Skeletal muscle satellite cell (primary cell): Measurements from ENCODE around the gene RBBP5.

Experiments used
- H3K27me3 ChIP-seq: 2 replicates; pipeline ENCODE4 v1.7.0; 2013; ENCODE audit warnings: low read length; ENCODE audit not compliant: control insufficient read depth, insufficient read depth
- H3K36me3 ChIP-seq: 2 replicates; pipeline ENCODE4 v1.7.0; 2013; ENCODE audit warnings: mild to moderate bottlenecking, control low read depth, low read length; ENCODE audit not compliant: insufficient read depth
- H3K4me1 ChIP-seq: 2 replicates; pipeline ENCODE4 v1.7.0; 2013; ENCODE audit warnings: low read length; ENCODE audit not compliant: control insufficient read depth, insufficient read depth
- H3K4me2 ChIP-seq: 2 replicates; pipeline ENCODE4 v1.7.0; 2013; ENCODE audit warnings: mild to moderate bottlenecking, low read length
- H3K4me3 ChIP-seq: 2 replicates; pipeline ENCODE4 v1.7.0; 2013; ENCODE audit warnings: low read length
- H3K9ac ChIP-seq: 2 replicates; pipeline ENCODE4 v1.7.0; 2013; ENCODE audit warnings: mild to moderate bottlenecking, low read depth, low read length, moderate library complexity
- H3K9me3 ChIP-seq: replicated peaks from 2 replicates; pipeline ENCODE4 v1.7.0; 2013; ENCODE audit warnings: mild to moderate bottlenecking, control low read depth, low read length

Gene RBBP5

GRCh38 chr1:205064301-205064700 is 57.5 kb downstream of the RBBP5 start:
- Histone ChIP-seq H3K9ac (no peak overlapping the region), H3K4me2 (no peak overlapping the region), H3K4me1 (no peaks in the 10 kb centered on the region), H3K27me3 (peaks cover 12% of the 10 kb centered on the region), H3K9me3 (no peaks in the 10 kb centered on the region), H3K4me3 (no peak overlapping the region), H3K36me3 (no peaks in the 10 kb centered on the region)

DNA sequence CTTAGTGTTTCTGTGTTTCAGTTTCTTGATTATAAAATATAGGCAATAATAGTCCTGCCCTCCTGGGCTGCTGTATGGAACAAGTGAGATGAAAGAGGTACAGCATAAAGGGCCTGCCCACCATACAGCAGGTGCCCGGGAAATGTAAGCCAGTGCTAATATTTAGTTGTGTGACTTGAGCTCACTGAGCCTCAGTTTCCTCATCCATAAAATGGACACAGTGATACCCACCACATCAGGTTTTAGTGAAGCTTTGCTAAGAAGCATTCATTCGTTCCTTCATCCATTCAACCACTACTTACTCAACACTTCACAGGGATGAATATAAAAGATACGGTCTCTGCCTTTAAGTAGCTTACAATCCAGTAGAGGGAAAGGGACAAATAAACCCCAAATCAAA is 58.9 kb downstream of the RBBP5 start:
- no peak overlapping the region for H3K4me3 ChIP-seq
- no peaks in the 10 kb centered on the region for H3K4me1 ChIP-seq
- no peaks in the 10 kb centered on the region for H3K36me3 ChIP-seq
- H3K27me3 ChIP-seq: peaks cover 17% of the 10 kb centered on the region
- H3K4me2 ChIP-seq: no peak overlapping the region
- H3K9ac ChIP-seq: no peak overlapping the region
- no peaks in the 10 kb centered on the region for H3K9me3 ChIP-seq

- no peak overlapping the region for H3K9ac ChIP-seq
- peaks cover 17% of the 10 kb centered on the region for H3K27me3 ChIP-seq
- H3K4me3 ChIP-seq: no peak overlapping the region
These were observed 59.5 kb downstream of the RBBP5 start for GRCh38 chr1:205062319-205062718.

GRCh38 chr1:205061665-205062069 is 60.1 kb downstream of the RBBP5 start:
- H3K27me3 ChIP-seq: peaks cover 17% of the 10 kb centered on the region
- no peak overlapping the region for H3K9ac ChIP-seq
- no peak overlapping the region for H3K4me2 ChIP-seq
- H3K4me3 ChIP-seq: no peak overlapping the region
- H3K9me3 ChIP-seq: no peaks in the 10 kb centered on the region
- H3K36me3 ChIP-seq: no peaks in the 10 kb centered on the region
- no peaks in the 10 kb centered on the region for H3K4me1 ChIP-seq

More at GRCh38 chr1:205062319-205062718, 59.5 kb downstream of the RBBP5 start:
- Histone ChIP-seq H3K9me3 (no peaks in the 10 kb centered on the region), H3K4me1 (no peaks in the 10 kb centered on the region), H3K4me2 (no peak overlapping the region), H3K36me3 (no peaks in the 10 kb centered on the region)

- no peak overlapping the region for H3K4me3 ChIP-seq
- H3K4me2 ChIP-seq: no peak overlapping the region
- no peaks in the 10 kb centered on the region for H3K4me1 ChIP-seq
- H3K9me3 ChIP-seq: no peaks in the 10 kb centered on the region
- peaks cover 17% of the 10 kb centered on the region for H3K27me3 ChIP-seq
- H3K36me3 ChIP-seq: no peaks in the 10 kb centered on the region
- no peak overlapping the region for H3K9ac ChIP-seq
These were observed 60.6 kb downstream of the RBBP5 start for GRCh38 chr1:205061227-205061626.

- H3K4me3 ChIP-seq: no peak overlapping the region
- no peaks in the 10 kb centered on the region for H3K9me3 ChIP-seq
- H3K36me3 ChIP-seq: no peaks in the 10 kb centered on the region
- H3K4me2 ChIP-seq: no peak overlapping the region
- no peak overlapping the region for H3K9ac ChIP-seq
- no peaks in the 10 kb centered on the region for H3K4me1 ChIP-seq
- peaks cover 19% of the 10 kb centered on the region for H3K27me3 ChIP-seq
These were observed 61.0 kb downstream of the RBBP5 start for GRCh38 chr1:205060746-205061145.

- Histone ChIP-seq H3K4me3 (no peak overlapping the region), H3K9me3 (no peaks in the 10 kb centered on the region), H3K36me3 (no peaks in the 10 kb centered on the region), H3K9ac (no peak overlapping the region), H3K4me1 (no peaks in the 10 kb centered on the region), H3K27me3 (peaks cover 27% of the 10 kb centered on the region), H3K4me2 (no peak overlapping the region)
These were observed 62.1 kb downstream of the RBBP5 start for GRCh38 chr1:205059660-205060059.

DNA sequence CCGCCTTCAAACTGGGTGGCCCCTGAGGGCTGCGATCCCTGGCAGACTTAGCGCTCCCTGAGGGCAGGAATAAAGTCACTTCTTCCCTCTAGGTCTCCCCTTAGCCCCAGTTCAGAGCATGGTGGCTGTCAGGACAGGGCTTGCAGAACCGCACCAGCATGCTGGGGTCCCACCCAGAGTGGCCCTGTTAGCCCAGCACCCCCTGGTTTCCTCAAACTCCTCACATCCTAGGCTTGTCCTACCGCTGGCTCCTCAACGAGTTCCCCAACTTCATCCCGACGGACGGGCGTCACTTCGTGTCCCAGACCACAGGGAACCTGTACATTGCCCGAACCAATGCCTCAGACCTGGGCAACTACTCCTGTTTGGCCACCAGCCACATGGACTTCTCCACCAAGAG is 62.9 kb downstream of the RBBP5 start:
- H3K9me3 ChIP-seq: no peaks in the 10 kb centered on the region
- peaks cover 33% of the 10 kb centered on the region for H3K27me3 ChIP-seq
- no peaks in the 10 kb centered on the region for H3K36me3 ChIP-seq

GRCh38 chr1:205057808-205058575 is 63.8 kb downstream of the RBBP5 start:
- Histone ChIP-seq H3K4me2 (no peak overlapping the region), H3K9ac (no peak overlapping the region), H3K9me3 (no peaks in the 10 kb centered on the region), H3K27me3 (peaks cover 41% of the 10 kb centered on the region), H3K4me3 (no peak overlapping the region), H3K4me1 (no peaks in the 10 kb centered on the region), H3K36me3 (no peaks in the 10 kb centered on the region)

More for the DNA sequence above, 62.9 kb downstream of the RBBP5 start:
- Histone ChIP-seq H3K4me1 (no peaks in the 10 kb centered on the region), H3K4me2 (no peak overlapping the region), H3K4me3 (no peak overlapping the region), H3K9ac (no peak overlapping the region)

GRCh38 chr1:205056956-205057568 is 64.7 kb downstream of the RBBP5 start:
- H3K4me3 ChIP-seq: no peak overlapping the region
- no peaks in the 10 kb centered on the region for H3K36me3 ChIP-seq
- H3K4me2 ChIP-seq: no peak overlapping the region
- H3K27me3 ChIP-seq: peaks cover 46% of the 10 kb centered on the region
- no peak overlapping the region for H3K9ac ChIP-seq
- H3K4me1 ChIP-seq: no peaks in the 10 kb centered on the region
- H3K9me3 ChIP-seq: no peaks in the 10 kb centered on the region

DNA sequence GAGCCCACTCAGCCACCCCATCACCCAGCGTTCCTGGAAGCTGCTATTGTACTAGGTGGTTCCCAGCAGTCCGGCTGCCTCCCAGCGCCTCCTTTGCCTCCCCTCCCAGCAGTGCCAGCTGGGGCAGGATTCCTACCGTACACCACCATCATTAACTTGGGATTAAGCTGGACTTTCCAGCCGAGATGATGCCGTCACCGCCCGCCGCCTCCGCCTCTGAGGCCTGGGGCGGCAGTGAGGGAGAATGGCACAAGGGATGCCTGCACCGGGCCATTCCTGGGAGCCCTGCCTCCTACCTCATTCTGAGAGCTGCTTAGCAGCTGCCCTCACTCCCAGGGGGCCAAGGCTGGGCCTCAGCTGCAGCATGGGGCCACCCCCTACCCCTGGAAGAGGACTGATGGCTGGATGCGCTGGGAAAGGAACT is 65.6 kb downstream of the RBBP5 start:
- Histone ChIP-seq H3K36me3 (no peaks in the 10 kb centered on the region), H3K9me3 (no peaks in the 10 kb centered on the region), H3K27me3 (peaks cover 48% of the 10 kb centered on the region), H3K9ac (no peak overlapping the region), H3K4me2 (no peak overlapping the region), H3K4me1 (no peaks in the 10 kb centered on the region), H3K4me3 (no peak overlapping the region)

GRCh38 chr1:205054013-205054412 is 67.8 kb downstream of the RBBP5 start:
- H3K4me2 ChIP-seq: no peak overlapping the region
- H3K27me3 ChIP-seq: peaks cover 59% of the 10 kb centered on the region
- no peaks in the 10 kb centered on the region for H3K9me3 ChIP-seq
- H3K36me3 ChIP-seq: no peaks in the 10 kb centered on the region
- no peaks in the 10 kb centered on the region for H3K4me1 ChIP-seq
- no peak overlapping the region for H3K4me3 ChIP-seq
- H3K9ac ChIP-seq: no peak overlapping the region
